ENCODE data around the gene CLDN5.

Gene CLDN5

DNA sequence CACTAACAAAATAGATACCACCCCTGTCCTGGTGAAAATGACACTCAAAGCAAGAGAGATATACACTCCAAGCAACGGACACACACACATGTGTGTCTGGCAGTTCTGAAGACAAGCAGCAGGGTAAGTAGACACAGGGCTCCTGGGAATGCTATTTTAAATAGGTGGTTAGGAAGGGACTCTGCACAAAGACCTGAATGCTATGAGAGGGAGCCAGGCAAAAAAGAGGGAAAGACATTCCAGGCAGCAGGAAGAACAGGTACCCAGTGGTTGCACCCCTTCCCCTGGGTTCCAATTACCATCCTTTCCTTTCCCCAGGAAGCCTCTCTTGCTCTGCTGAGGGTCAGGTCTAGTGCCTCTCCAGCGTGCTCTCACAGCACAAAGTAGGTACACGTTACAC, 48.2 kb downstream of the CLDN5 start:
- no peak for FAIRE-seq
- TF ChIP-seq, protein P1, sequence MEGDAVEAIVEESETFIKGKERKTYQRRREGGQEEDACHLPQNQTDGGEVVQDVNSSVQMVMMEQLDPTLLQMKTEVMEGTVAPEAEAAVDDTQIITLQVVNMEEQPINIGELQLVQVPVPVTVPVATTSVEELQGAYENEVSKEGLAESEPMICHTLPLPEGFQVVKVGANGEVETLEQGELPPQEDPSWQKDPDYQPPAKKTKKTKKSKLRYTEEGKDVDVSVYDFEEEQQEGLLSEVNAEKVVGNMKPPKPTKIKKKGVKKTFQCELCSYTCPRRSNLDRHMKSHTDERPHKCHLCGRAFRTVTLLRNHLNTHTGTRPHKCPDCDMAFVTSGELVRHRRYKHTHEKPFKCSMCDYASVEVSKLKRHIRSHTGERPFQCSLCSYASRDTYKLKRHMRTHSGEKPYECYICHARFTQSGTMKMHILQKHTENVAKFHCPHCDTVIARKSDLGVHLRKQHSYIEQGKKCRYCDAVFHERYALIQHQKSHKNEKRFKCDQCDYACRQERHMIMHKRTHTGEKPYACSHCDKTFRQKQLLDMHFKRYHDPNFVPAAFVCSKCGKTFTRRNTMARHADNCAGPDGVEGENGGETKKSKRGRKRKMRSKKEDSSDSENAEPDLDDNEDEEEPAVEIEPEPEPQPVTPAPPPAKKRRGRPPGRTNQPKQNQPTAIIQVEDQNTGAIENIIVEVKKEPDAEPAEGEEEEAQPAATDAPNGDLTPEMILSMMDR (IDR thresholded peaks at IDR 0.05; ENCODE audit: insufficient read depth, missing control alignments) = no peak
- no peak for DNase-seq (ENCODE audit: insufficient read length, low spot score)

DNA sequence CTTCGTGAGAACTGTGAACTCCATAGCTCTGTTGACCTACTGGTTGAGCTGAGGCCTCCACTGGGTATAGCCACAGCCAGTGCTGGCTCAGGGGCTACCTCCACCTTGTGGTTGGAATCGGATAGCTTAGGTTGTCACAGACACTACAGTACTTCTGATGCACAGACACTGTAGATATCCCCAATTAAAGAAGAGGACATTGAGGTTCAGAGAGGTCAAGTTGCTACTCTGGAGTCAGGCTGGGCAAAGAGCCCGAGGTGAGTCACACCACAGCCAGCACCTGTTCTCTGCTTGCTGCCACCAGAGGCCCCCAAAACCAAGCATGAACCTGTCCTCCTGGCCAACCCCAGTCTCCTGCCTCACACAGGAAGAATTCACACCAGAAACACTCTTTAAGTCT, 50.6 kb downstream of the CLDN5 start:
- FAIRE-seq (no peak), DNase-seq (ENCODE audit: insufficient read length, low spot score) (no peak)
- TF ChIP-seq, protein P1 (IDR thresholded peaks at IDR 0.05; ENCODE audit: insufficient read depth, missing control alignments) = no peak
